ENCODE results near the gene SBF2.

DNA sequence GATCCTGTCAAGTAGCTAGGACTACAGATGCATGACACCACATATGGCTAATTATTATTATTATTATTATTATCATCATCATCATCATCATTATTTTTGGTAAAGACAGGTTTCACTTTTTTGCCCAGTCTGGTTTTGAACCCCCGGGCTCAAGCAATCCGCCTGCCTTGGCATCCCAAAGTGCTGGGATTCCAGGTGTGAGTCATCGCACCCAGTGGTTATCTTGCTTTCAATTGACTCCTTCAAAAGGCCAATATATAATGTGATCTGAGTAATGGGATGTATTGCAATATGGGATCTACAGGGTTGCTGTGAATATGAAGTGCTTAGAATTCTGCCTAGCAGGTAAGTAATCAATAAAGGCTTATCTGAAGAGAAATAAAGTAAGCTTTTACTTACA lies 221.2 kb downstream of the SBF2 start:
- TF ChIP-seq, protein P1, sequence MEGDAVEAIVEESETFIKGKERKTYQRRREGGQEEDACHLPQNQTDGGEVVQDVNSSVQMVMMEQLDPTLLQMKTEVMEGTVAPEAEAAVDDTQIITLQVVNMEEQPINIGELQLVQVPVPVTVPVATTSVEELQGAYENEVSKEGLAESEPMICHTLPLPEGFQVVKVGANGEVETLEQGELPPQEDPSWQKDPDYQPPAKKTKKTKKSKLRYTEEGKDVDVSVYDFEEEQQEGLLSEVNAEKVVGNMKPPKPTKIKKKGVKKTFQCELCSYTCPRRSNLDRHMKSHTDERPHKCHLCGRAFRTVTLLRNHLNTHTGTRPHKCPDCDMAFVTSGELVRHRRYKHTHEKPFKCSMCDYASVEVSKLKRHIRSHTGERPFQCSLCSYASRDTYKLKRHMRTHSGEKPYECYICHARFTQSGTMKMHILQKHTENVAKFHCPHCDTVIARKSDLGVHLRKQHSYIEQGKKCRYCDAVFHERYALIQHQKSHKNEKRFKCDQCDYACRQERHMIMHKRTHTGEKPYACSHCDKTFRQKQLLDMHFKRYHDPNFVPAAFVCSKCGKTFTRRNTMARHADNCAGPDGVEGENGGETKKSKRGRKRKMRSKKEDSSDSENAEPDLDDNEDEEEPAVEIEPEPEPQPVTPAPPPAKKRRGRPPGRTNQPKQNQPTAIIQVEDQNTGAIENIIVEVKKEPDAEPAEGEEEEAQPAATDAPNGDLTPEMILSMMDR (IDR thresholded peaks at IDR 0.05; ENCODE audit: low read length): no peak
- TF ChIP-seq EZH2 (optimal IDR thresholded peaks at IDR 0.05; ENCODE audit: low read depth, low read length) (no peak), EZH2phosphoT487 (IDR thresholded peaks at IDR 0.05; ENCODE audit: low read length) (no peak)
